Measurements from ENCODE around the gene NRXN3.

NRXN3 gene

GRCh38 chr14:79516009-79516408 lies 1345.8 kb downstream of the NRXN3 start:
- TF ChIP-seq CTCF (IDR thresholded peaks at IDR 0.05; ENCODE audit: low read depth, low read length, missing control alignments) = no peak
- H3K4me3 ChIP-seq (ENCODE audit: low read depth, low read length) = no peak overlapping the region
- DNase-seq (ENCODE audit: low read depth) = no peak

- no peak for DNase-seq (ENCODE audit: low read depth)
- TF ChIP-seq CTCF (IDR thresholded peaks at IDR 0.05; ENCODE audit: low read depth, low read length, missing control alignments) = no peak
- no peak overlapping the region for H3K4me3 ChIP-seq (ENCODE audit: low read depth, low read length)
Observed at GRCh38 chr14:79525416-79525815, 1355.2 kb downstream of the NRXN3 start.

- H3K4me3 ChIP-seq (ENCODE audit: low read depth, low read length) = no peak overlapping the region
- no peak for DNase-seq (ENCODE audit: low read depth)
- no peak for TF ChIP-seq CTCF (IDR thresholded peaks at IDR 0.05; ENCODE audit: low read depth, low read length, missing control alignments)
Observed at GRCh38 chr14:79528828-79529416, 1358.7 kb downstream of the NRXN3 start.

- DNase-seq (ENCODE audit: low read depth) = no peak
- H3K4me3 ChIP-seq (ENCODE audit: low read depth, low read length) = no peak overlapping the region
- no peak for TF ChIP-seq CTCF (IDR thresholded peaks at IDR 0.05; ENCODE audit: low read depth, low read length, missing control alignments)
Observed at GRCh38 chr14:79530555-79530954, 1360.4 kb downstream of the NRXN3 start.

GRCh38 chr14:79534703-79535353 lies 1364.7 kb downstream of the NRXN3 start:
- no peak overlapping the region for H3K4me3 ChIP-seq (ENCODE audit: low read depth, low read length)
- DNase-seq (ENCODE audit: low read depth) = no peak
- no peak for TF ChIP-seq CTCF (IDR thresholded peaks at IDR 0.05; ENCODE audit: low read depth, low read length, missing control alignments)

GRCh38 chr14:79540394-79540793 lies 1370.2 kb downstream of the NRXN3 start:
- no peak for DNase-seq (ENCODE audit: low read depth)
- H3K4me3 ChIP-seq (ENCODE audit: low read depth, low read length) = no peak overlapping the region
- no peak for TF ChIP-seq CTCF (IDR thresholded peaks at IDR 0.05; ENCODE audit: low read depth, low read length, missing control alignments)

- no peak for TF ChIP-seq CTCF (IDR thresholded peaks at IDR 0.05; ENCODE audit: low read depth, low read length, missing control alignments)
- DNase-seq (ENCODE audit: low read depth) = no peak
- H3K4me3 ChIP-seq (ENCODE audit: low read depth, low read length) = no peak overlapping the region
Observed at GRCh38 chr14:79542121-79542520, 1371.9 kb downstream of the NRXN3 start.
